Measurements from ENCODE around the gene HNF4A. TPM values are rescaled to one million over a fixed set of nuclear protein-coding genes. Genes with fewer than 3 reads are reported as not detected.

Gene HNF4A
- total RNA-seq, 1 donor from 2014 or later: not detected

GRCh38 chr20:44328428-44328827, 27.1 kb upstream of the HNF4A start:
- no peak for DNase-seq
- ChIA-PET CTCF (no interaction called here), POLR2A (no interaction called here)
- Mint-ChIP-seq H3K4me1 (no peaks in the 10 kb centered on the region), H3K27me3 (peaks cover 20% of the 10 kb centered on the region), H3K36me3 (ENCODE audit: low read depth) (no peaks in the 10 kb centered on the region), H3K9me3 (no peaks in the 10 kb centered on the region), H3K4me3 (no peak overlapping the region), H3K27ac (no peak overlapping the region)
- no peak for ATAC-seq (ENCODE audit: low read depth)
- intact Hi-C loops (cut with micrococcal nuclease): no loop called here
- no peak for TF ChIP-seq CTCF (IDR thresholded peaks at IDR 0.05)

DNA sequence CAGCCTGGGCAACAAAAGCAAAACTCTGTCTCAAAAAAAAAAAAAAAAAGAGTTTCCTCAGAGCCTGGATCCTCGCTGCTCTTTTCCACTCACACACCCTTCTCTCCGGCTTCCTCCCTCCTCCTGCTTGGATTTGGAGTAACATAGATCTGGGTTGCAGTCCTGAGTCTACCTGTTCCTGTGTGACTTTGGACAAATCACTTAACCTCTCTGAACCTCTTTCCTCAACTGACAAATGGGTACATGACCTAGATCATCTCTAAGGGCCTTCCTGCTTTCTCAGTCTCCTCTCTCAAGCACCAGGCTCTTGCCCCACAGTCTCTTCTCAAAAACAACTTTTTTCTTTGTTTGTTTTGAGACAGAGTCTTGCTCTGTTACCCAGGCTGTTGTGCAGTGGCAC, 24.3 kb upstream of the HNF4A start:
- Mint-ChIP-seq H3K9me3 (no peaks in the 10 kb centered on the region), H3K4me3 (no peak overlapping the region), H3K36me3 (ENCODE audit: low read depth) (no peaks in the 10 kb centered on the region), H3K27me3 (peaks cover 27% of the 10 kb centered on the region), H3K27ac (no peak overlapping the region), H3K4me1 (no peaks in the 10 kb centered on the region)
- CTCF ChIA-PET: interaction anchor here (1.7 kb wide), 1 partner anchor 21 kb away, joined by 4 read pairs; the partner anchor contains the start of gene FITM2
- intact Hi-C loops (cut with micrococcal nuclease): no loop called here
- no peak for ATAC-seq (ENCODE audit: low read depth)
- TF ChIP-seq CTCF (IDR thresholded peaks at IDR 0.05): no peak
- no peak for DNase-seq
- POLR2A ChIA-PET: no interaction called here

GRCh38 chr20:44334306-44334705, 21.2 kb upstream of the HNF4A start:
- no peak for DNase-seq
- TF ChIP-seq CTCF (IDR thresholded peaks at IDR 0.05): no peak
- CTCF ChIA-PET: no interaction called here
- Mint-ChIP-seq H3K36me3 (ENCODE audit: low read depth) (no peaks in the 10 kb centered on the region), H3K4me1 (no peaks in the 10 kb centered on the region), H3K27ac (no peak overlapping the region), H3K4me3 (no peak overlapping the region), H3K9me3 (no peaks in the 10 kb centered on the region), H3K27me3 (peaks cover 28% of the 10 kb centered on the region)
- POLR2A ChIA-PET: no interaction called here
- no peak for ATAC-seq (ENCODE audit: low read depth)
- intact Hi-C loops (cut with micrococcal nuclease): no loop called here

DNA sequence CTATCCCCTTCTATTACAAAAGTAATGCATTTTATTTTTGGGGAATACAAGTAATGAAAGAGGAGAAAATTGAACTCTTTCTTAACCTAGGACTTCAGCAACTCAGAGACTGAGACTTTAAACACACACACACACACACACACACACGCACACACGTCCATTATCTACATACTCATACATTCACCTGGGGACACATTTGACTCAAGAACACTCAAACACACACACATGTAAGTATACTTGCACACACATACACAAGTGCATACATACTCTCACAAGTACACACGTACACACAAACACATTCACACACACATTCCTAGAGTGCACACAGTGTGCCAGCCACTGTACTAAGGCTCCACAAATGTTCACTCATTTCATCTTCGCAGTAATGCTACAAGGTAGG, 20.8 kb upstream of the HNF4A start:
- CTCF ChIA-PET: no interaction called here
- no peak overlapping the region for H3K27ac Mint-ChIP-seq

GRCh38 chr20:44335675-44336074, 19.8 kb upstream of the HNF4A start:
- H3K36me3 Mint-ChIP-seq (ENCODE audit: low read depth): no peaks in the 10 kb centered on the region
- no peaks in the 10 kb centered on the region for H3K9me3 Mint-ChIP-seq
- ATAC-seq (ENCODE audit: low read depth) (no peak), DNase-seq (no peak)
- H3K4me1 Mint-ChIP-seq: no peaks in the 10 kb centered on the region
- H3K27ac Mint-ChIP-seq: no peak overlapping the region
- intact Hi-C loops (cut with micrococcal nuclease): no loop called here
- ChIA-PET CTCF (no interaction called here), POLR2A (no interaction called here)
- H3K27me3 Mint-ChIP-seq: peaks cover 28% of the 10 kb centered on the region
- no peak for TF ChIP-seq CTCF (IDR thresholded peaks at IDR 0.05)
- no peak overlapping the region for H3K4me3 Mint-ChIP-seq

More for the DNA sequence above, 20.8 kb upstream of the HNF4A start:
- intact Hi-C loops (cut with micrococcal nuclease): no loop called here
- H3K4me3 Mint-ChIP-seq: no peak overlapping the region
- no peaks in the 10 kb centered on the region for H3K4me1 Mint-ChIP-seq
- no peak for TF ChIP-seq CTCF (IDR thresholded peaks at IDR 0.05)
- POLR2A ChIA-PET: no interaction called here
- DNase-seq: no peak
- ATAC-seq (ENCODE audit: low read depth): no peak
- H3K36me3 Mint-ChIP-seq (ENCODE audit: low read depth): no peaks in the 10 kb centered on the region
- H3K27me3 Mint-ChIP-seq: peaks cover 28% of the 10 kb centered on the region
- no peaks in the 10 kb centered on the region for H3K9me3 Mint-ChIP-seq
